Bone marrow (tissue), 2 donors: ENCODE measurements around the gene PEX11G.
A peak's percentile ranks its signal among the peaks of the same experiment; 100 is the strongest.

Experiments used
- DNase-seq, 2 donors: peaks; one replicate each; lab custom pipeline; 2025; lab: John Stamatoyannopoulos, UW

PEX11G gene

GRCh38 chr19:7521551-7522071 is 32.8 kb upstream of the PEX11G start:
- DNase-seq, result no peak

- DNase-seq, result no peak
Observed at GRCh38 chr19:7520131-7521051, 31.6 kb upstream of the PEX11G start.

- DNase-seq, result no peak
Observed at GRCh38 chr19:7519361-7520130, 30.7 kb upstream of the PEX11G start.

- DNase-seq, result no peak
Observed at GRCh38 chr19:7516878-7517277, 28.0 kb upstream of the PEX11G start.

- DNase-seq, result no peak
Observed at GRCh38 chr19:7516333-7516732, 27.5 kb upstream of the PEX11G start.

GRCh38 chr19:7515645-7516151 is 26.9 kb upstream of the PEX11G start, which contains the start of gene ZNF358:
TSS of gene ZNF358 (plus strand) at chr19:7516103. CDS start at chr19:7519243, 3,140 bp downstream.
- DNase-seq, result no peak

- no peak for DNase-seq
Observed at GRCh38 chr19:7515110-7515644, 26.3 kb upstream of the PEX11G start.

GRCh38 chr19:7513809-7514642 is 25.2 kb upstream of the PEX11G start:
- no peak for DNase-seq

- DNase-seq, result no peak
Observed at GRCh38 chr19:7512400-7512851, 23.6 kb upstream of the PEX11G start.

GRCh38 chr19:7509625-7510024 is 20.8 kb upstream of the PEX11G start:
- no peak for DNase-seq

GRCh38 chr19:7507884-7508283 is 19.0 kb upstream of the PEX11G start:
- peak in 1 of 2 donors; percentile 54 for DNase-seq

- peak in 1 of 2 donors; percentile 38 for DNase-seq
Observed at GRCh38 chr19:7506385-7507328, 17.8 kb upstream of the PEX11G start.

- no peak for DNase-seq
Observed at GRCh38 chr19:7505682-7506384, 17.0 kb upstream of the PEX11G start.

- DNase-seq, result no peak
Observed at GRCh38 chr19:7505288-7505681, 16.4 kb upstream of the PEX11G start.

GRCh38 chr19:7504684-7505083 is 15.8 kb upstream of the PEX11G start:
- DNase-seq, result no peak

GRCh38 chr19:7502552-7502951 is 13.7 kb upstream of the PEX11G start:
- no peak for DNase-seq

GRCh38 chr19:7500811-7501450 is 12.1 kb upstream of the PEX11G start:
- no peak for DNase-seq

GRCh38 chr19:7497292-7497691 is 8.5 kb upstream of the PEX11G start:
- no peak for DNase-seq
